Calu3 (cell line): Measurements from ENCODE around the gene KRT80. TPM values are rescaled to one million over a fixed set of nuclear protein-coding genes. Genes with fewer than 3 reads are reported as not detected.

ENCODE experiments used
- BruUV-seq: library from RNA; stranded (reverse); fragments of 400-500 nt; replicated peaks from 2 replicates; lab custom pipeline; 2021; lab: Mats Ljungman, UMichigan
- CTCF ChIA-PET: fragments of 300-600 bp; sonication (Branson Sonifier 250); formaldehyde crosslinking; loops from one replicate; lab custom pipeline; 2022; ENCODE audit warnings: antibody characterized with exemption; lab: Charles Lee
- DNase-seq: peaks from one replicate; pipeline ENCODE4 v3.0.0; 2022
- H3K27ac Mint-ChIP-seq: one replicate; pipeline ENCODE4 v1.8.0; 2022; ENCODE audit warnings: mixed read lengths; ENCODE audit not compliant: unreplicated experiment
- H3K27me3 Mint-ChIP-seq: one replicate; pipeline ENCODE4 v1.8.0; 2022; ENCODE audit warnings: mixed read lengths; ENCODE audit not compliant: unreplicated experiment
- H3K36me3 Mint-ChIP-seq: one replicate; pipeline ENCODE4 v1.8.0; 2022; ENCODE audit warnings: mild to moderate bottlenecking, moderate library complexity, mixed read lengths; ENCODE audit not compliant: insufficient read depth, unreplicated experiment
- H3K4me1 Mint-ChIP-seq: one replicate; pipeline ENCODE4 v1.8.0; 2022; ENCODE audit warnings: mild to moderate bottlenecking, low read depth, mixed read lengths; ENCODE audit not compliant: unreplicated experiment
- H3K4me3 Mint-ChIP-seq: one replicate; pipeline ENCODE4 v1.8.0; 2022; ENCODE audit warnings: mild to moderate bottlenecking, low read depth, moderate library complexity, mixed read lengths; ENCODE audit not compliant: unreplicated experiment
- H3K9me3 Mint-ChIP-seq: one replicate; pipeline ENCODE4 v1.8.0; 2022; ENCODE audit warnings: low read depth, mixed read lengths; ENCODE audit not compliant: unreplicated experiment
- CTCF ChIP-seq: fragments of 200-600 bp; IDR thresholded peaks from one replicate; pipeline ENCODE4 v1.8.0; 2022; ENCODE audit warnings: antibody characterized with exemption; ENCODE audit not compliant: unreplicated experiment
- intact Hi-C: fragments of 100-400 bp; cut with micrococcal nuclease; formaldehyde crosslinking; loops from one replicate; pipeline ENCODE4 v1.10.0; 2022; ENCODE audit not compliant: unreplicated experiment
- total RNA-seq: library from RNA; stranded (reverse); gene quantifications from 2 replicates; pipeline ENCODE4 v1.2.3, GENCODE V29; 2022

The KRT80 gene
- total RNA-seq, 1 experiment from 2014 or later, result 45.5 TPM

- intact Hi-C loops, result no loop called here
- TF ChIP-seq CTCF, result no peak
- Mint-ChIP-seq H3K4me1 (no peaks in the 10 kb centered on the region), H3K27me3 (peaks cover 36% of the 10 kb centered on the region), H3K4me3 (no peak overlapping the region), H3K27ac (no peak overlapping the region), H3K36me3 (no peaks in the 10 kb centered on the region), H3K9me3 (no peaks in the 10 kb centered on the region)
- BruUV-seq, result no TSS peak
- DNase-seq, result no peak
- CTCF ChIA-PET, result no interaction called here
These were observed 59.1 kb downstream of the KRT80 start for GRCh38 chr12:52132754-52133161.

DNA sequence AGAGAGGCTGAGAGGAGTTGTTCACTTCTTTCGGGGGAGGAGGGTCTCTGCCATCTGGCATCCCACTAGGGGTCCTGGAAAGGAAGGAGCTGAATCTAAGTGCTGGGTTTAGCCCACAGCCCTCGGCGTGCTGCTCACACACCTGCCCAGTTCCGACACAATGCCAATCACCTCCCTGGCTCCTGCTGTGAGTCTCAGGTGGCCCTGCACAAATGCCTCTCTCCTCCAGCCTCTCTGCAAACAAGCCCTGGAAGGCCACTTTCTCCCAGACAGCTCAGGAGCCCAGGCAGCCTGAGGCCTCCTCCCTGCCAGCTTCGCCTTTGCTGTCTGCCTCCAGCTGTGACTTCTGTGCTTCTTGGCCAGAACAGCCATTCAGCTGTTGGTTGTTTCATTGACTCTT, 61.1 kb downstream of the KRT80 start:
- H3K27ac Mint-ChIP-seq, result no peak overlapping the region
- H3K27me3 Mint-ChIP-seq, result peaks cover 45% of the 10 kb centered on the region
- no peak for DNase-seq
- CTCF ChIA-PET, result interaction anchor here (1.4 kb wide), 1 partner anchor 105 kb away, joined by 3 read pairs; no protein-coding TSS in a partner anchor
- H3K36me3 Mint-ChIP-seq, result no peaks in the 10 kb centered on the region
- BruUV-seq, result no TSS peak
- H3K4me3 Mint-ChIP-seq, result no peak overlapping the region
- H3K9me3 Mint-ChIP-seq, result no peaks in the 10 kb centered on the region
- peaks cover 7% of the 10 kb centered on the region for H3K4me1 Mint-ChIP-seq
- intact Hi-C loops, result no loop called here
- no peak for TF ChIP-seq CTCF

DNA sequence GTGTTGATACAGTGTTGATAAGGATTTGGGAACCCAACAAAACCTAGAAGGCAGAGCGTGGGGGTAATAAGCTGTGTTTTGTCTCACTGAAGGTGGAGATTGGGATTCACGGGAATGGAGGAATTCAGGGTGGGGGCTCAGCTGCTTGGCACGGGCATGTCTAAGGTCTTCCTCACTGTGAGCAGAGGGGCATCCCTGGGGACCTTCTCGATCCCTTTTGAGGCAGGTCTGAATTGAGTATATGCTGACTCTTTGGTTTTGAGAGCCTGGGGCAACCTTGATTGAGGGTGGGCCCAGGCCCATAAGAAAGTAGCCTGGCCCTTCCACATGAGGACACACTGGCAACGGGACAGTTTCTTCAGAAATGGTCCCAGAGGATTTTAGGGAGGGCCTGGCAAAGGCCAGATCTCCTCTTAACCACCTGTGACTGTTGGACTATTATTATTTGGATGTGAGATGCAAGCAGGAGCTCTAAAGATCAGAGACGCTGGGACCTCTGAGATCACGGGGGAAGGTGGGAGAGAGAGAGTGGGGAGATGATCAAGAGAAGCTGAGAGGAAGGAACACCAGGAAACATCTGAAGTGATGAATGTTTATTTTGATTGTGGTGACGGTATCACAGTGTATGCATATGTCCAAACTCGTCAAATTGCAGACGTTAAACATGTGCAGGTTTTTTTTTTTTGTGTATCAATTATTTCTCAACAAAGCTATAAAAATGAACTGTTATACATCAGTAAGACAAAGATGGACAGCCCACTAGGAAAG, 63.9 kb downstream of the KRT80 start:
- CTCF ChIA-PET, result interaction anchor here (0.6 kb wide), 1 partner anchor 155 kb away, joined by 3 read pairs; no protein-coding TSS in a partner anchor
- no peak overlapping the region for H3K4me3 Mint-ChIP-seq
- H3K9me3 Mint-ChIP-seq, result no peaks in the 10 kb centered on the region
- H3K36me3 Mint-ChIP-seq, result no peaks in the 10 kb centered on the region
- intact Hi-C loops, result no loop called here
- no peak for DNase-seq
- BruUV-seq, result no TSS peak
- no peak overlapping the region for H3K27ac Mint-ChIP-seq
- TF ChIP-seq CTCF, result no peak
- peaks cover 7% of the 10 kb centered on the region for H3K4me1 Mint-ChIP-seq
- peaks cover 47% of the 10 kb centered on the region for H3K27me3 Mint-ChIP-seq

DNA sequence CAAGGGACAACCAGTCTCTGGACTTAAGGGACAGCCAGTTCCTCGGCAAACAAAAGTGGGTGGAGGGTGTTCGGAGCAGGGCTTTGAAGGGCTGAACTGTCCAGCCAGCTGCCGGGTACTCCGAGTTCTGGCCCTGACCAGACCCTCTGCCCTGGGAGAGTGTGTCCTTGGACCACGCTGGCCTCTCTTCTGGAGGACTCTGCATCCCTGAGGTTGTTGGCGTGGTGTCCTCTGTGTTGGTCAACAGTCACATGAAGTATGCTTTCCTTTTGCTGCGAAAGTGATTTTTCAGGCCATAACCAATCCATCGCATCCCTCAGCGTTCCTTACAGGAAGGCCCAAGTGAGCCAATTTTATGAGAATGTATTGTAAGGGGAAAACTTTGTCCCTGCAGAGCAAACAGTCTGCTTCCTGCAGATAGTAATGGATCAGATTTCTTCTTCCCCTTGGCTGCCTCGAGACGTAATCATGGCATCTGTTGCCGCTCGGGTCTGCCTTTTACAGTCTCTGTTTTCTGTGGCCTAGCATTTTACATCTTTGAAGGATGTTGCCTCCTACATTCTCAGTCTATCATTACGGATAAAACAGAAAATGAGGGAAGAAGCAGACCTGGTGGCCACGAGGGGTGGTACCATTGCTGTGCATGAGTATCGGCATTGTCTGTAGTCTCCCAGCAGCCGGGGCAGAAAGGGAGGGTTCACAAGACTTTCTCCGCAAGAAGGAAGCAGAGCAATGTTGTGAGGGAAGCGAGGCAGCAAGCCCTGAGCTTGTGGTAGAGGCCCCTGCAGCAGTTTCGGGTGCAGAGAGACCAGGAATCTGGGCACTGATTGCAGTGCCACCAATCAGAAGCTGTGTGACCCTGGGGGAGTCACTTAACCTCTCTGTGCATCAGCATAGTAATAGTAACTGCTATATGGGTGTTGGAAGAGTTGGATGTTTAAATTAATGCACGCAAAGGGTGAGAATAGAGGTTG, 64.9 kb downstream of the KRT80 start:
- CTCF ChIA-PET, result no interaction called here
- no TSS peak for BruUV-seq
- Mint-ChIP-seq H3K9me3 (no peaks in the 10 kb centered on the region), H3K27me3 (peaks cover 47% of the 10 kb centered on the region), H3K4me1 (peaks cover 7% of the 10 kb centered on the region), H3K4me3 (no peak overlapping the region), H3K36me3 (no peaks in the 10 kb centered on the region), H3K27ac (no peak overlapping the region)
- TF ChIP-seq CTCF, result no peak
- intact Hi-C loops, result no loop called here
- no peak for DNase-seq
